SK-N-SH treated with all-trans-retinoic acid at 6 μM for 48 hours (cell line): ENCODE data around the gene NAB1.

Source experiments
- ATAC-seq: fragments of 200-7000 bp; cut with Tn5 transposase; 3 replicates; pipeline ENCODE4 v1.9.1; 2020; ENCODE audit warnings: mild to moderate bottlenecking, moderate library complexity
- ARNTL ChIP-seq: fragments of 450-650 bp; formaldehyde crosslinking; IDR thresholded peaks from 2 replicates; pipeline ENCODE4 v1.5.0; 2020; ENCODE audit warnings: low read depth, mild to moderate bottlenecking, moderate library complexity, borderline replicate concordance
- BACH2 ChIP-seq: fragments of 250-450 bp; sonication (Bioruptor Pico); IDR thresholded peaks from 2 replicates; pipeline ENCODE4 v1.9.0; 2021; ENCODE audit warnings: mild to moderate bottlenecking, borderline replicate concordance
- CREB5 ChIP-seq: fragments of 250-450 bp; sonication (Bioruptor Pico); IDR thresholded peaks from 2 replicates; pipeline ENCODE4 v1.5.1; 2020; ENCODE audit warnings: low read depth, mild to moderate bottlenecking, moderate library complexity
- CSDC2 ChIP-seq: fragments of 250-450 bp; sonication (Bioruptor Pico); IDR thresholded peaks from 2 replicates; pipeline ENCODE4 v1.5.0; 2020; ENCODE audit warnings: mild to moderate bottlenecking, moderate library complexity
- ESRRG ChIP-seq: fragments of 250-450 bp; sonication (Bioruptor Pico); IDR thresholded peaks from 2 replicates; pipeline ENCODE4 v1.6.1; 2021; ENCODE audit warnings: mild to moderate bottlenecking
- GLIS3 ChIP-seq: fragments of 250-450 bp; sonication (Bioruptor Pico); IDR thresholded peaks from 2 replicates; pipeline ENCODE4 v1.5.0; 2020; ENCODE audit warnings: mild to moderate bottlenecking, moderate library complexity
- ISL1 ChIP-seq: fragments of 250-450 bp; sonication (Bioruptor Pico); IDR thresholded peaks from 2 replicates; pipeline ENCODE4 v2.1.2; 2022; ENCODE audit warnings: mild to moderate bottlenecking, moderate library complexity
- OSR1 ChIP-seq: fragments of 250-450 bp; sonication (Bioruptor Pico); IDR thresholded peaks from 2 replicates; pipeline ENCODE4 v1.8.0; 2022; ENCODE audit warnings: moderate library complexity, mild to moderate bottlenecking, inconsistent platforms
- PPARA ChIP-seq: fragments of 250-450 bp; sonication (Bioruptor Pico); IDR thresholded peaks from 2 replicates; pipeline ENCODE4 v1.5.0; 2020; ENCODE audit warnings: mild to moderate bottlenecking, borderline replicate concordance
- RARB ChIP-seq: fragments of 250-450 bp; sonication (Bioruptor Pico); IDR thresholded peaks from 2 replicates; pipeline ENCODE4 v1.8.0; 2021; ENCODE audit warnings: mild to moderate bottlenecking, moderate library complexity
- TOX ChIP-seq: fragments of 250-450 bp; sonication (Bioruptor Pico); IDR thresholded peaks from 2 replicates; pipeline ENCODE4 v1.8.0; 2021; ENCODE audit warnings: mild to moderate bottlenecking, moderate library complexity, borderline replicate concordance
- ZC3H10 ChIP-seq: fragments of 250-450 bp; sonication (Bioruptor Pico); IDR thresholded peaks from 2 replicates; pipeline ENCODE4 v1.5.1; 2021; ENCODE audit warnings: mild to moderate bottlenecking, moderate library complexity
- ZFP3 ChIP-seq: fragments of 250-450 bp; sonication (Bioruptor Pico); IDR thresholded peaks from 2 replicates; pipeline ENCODE4 v1.5.0; 2020; ENCODE audit warnings: mild to moderate bottlenecking, moderate library complexity
- ZFP30 ChIP-seq: fragments of 450-650 bp; formaldehyde crosslinking; IDR thresholded peaks from 2 replicates; pipeline ENCODE4 v1.5.0; 2022; ENCODE audit warnings: mild to moderate bottlenecking, moderate library complexity
- ZNF565 ChIP-seq: fragments of 450-650 bp; formaldehyde crosslinking; conservative IDR thresholded peaks from 2 replicates; pipeline ENCODE4 v1.5.0; 2020; ENCODE audit warnings: low read depth, mild to moderate bottlenecking, moderate library complexity
- ZNF70 ChIP-seq: fragments of 450-650 bp; formaldehyde crosslinking; IDR thresholded peaks from 2 replicates; pipeline ENCODE4 v1.5.0; 2020; ENCODE audit warnings: mild to moderate bottlenecking, moderate library complexity
- ZNF8 ChIP-seq: fragments of 450-650 bp; formaldehyde crosslinking; IDR thresholded peaks from 2 replicates; pipeline ENCODE4 v1.5.0; 2020; ENCODE audit warnings: mild to moderate bottlenecking, moderate library complexity
- TF ChIP-seq, protein P1 (sequence below): fragments of 250-450 bp; sonication (Bioruptor Pico); IDR thresholded peaks from 2 replicates; pipeline ENCODE4 v1.5.0; 2020; ENCODE audit warnings: mild to moderate bottlenecking, moderate library complexity
- TF ChIP-seq, protein P2 (sequence below): fragments of 250-450 bp; sonication (Bioruptor Pico); IDR thresholded peaks from 2 replicates; pipeline ENCODE4 v1.5.1; 2021; ENCODE audit warnings: mild to moderate bottlenecking, moderate library complexity

Gene NAB1

GRCh38 chr2:190635781-190636180 lies 13.1 kb upstream of the NAB1 start:
- no peak for ATAC-seq
- TF ChIP-seq PPARA (CRISPR knock-in tag) (no peak), ZFP3 (CRISPR knock-in tag) (no peak), ZNF8 (CRISPR knock-in tag) (no peak), ESRRG (CRISPR knock-in tag) (no peak), ZNF565 (CRISPR knock-in tag) (no peak), TOX (CRISPR knock-in tag) (no peak), ZFP30 (CRISPR knock-in tag) (no peak), RARB (CRISPR knock-in tag) (no peak), ARNTL (no peak), ZNF70 (CRISPR knock-in tag) (no peak), BACH2 (CRISPR knock-in tag) (no peak)
- TF ChIP-seq, protein P1, sequence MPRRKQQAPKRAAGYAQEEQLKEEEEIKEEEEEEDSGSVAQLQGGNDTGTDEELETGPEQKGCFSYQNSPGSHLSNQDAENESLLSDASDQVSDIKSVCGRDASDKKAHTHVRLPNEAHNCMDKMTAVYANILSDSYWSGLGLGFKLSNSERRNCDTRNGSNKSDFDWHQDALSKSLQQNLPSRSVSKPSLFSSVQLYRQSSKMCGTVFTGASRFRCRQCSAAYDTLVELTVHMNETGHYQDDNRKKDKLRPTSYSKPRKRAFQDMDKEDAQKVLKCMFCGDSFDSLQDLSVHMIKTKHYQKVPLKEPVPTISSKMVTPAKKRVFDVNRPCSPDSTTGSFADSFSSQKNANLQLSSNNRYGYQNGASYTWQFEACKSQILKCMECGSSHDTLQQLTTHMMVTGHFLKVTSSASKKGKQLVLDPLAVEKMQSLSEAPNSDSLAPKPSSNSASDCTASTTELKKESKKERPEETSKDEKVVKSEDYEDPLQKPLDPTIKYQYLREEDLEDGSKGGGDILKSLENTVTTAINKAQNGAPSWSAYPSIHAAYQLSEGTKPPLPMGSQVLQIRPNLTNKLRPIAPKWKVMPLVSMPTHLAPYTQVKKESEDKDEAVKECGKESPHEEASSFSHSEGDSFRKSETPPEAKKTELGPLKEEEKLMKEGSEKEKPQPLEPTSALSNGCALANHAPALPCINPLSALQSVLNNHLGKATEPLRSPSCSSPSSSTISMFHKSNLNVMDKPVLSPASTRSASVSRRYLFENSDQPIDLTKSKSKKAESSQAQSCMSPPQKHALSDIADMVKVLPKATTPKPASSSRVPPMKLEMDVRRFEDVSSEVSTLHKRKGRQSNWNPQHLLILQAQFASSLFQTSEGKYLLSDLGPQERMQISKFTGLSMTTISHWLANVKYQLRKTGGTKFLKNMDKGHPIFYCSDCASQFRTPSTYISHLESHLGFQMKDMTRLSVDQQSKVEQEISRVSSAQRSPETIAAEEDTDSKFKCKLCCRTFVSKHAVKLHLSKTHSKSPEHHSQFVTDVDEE: no peak
- TF ChIP-seq, protein P2, sequence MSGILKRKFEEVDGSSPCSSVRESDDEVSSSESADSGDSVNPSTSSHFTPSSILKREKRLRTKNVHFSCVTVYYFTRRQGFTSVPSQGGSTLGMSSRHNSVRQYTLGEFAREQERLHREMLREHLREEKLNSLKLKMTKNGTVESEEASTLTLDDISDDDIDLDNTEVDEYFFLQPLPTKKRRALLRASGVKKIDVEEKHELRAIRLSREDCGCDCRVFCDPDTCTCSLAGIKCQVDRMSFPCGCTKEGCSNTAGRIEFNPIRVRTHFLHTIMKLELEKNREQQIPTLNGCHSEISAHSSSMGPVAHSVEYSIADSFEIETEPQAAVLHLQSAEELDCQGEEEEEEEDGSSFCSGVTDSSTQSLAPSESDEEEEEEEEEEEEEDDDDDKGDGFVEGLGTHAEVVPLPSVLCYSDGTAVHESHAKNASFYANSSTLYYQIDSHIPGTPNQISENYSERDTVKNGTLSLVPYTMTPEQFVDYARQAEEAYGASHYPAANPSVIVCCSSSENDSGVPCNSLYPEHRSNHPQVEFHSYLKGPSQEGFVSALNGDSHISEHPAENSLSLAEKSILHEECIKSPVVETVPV (CRISPR knock-in tag): no peak

DNA sequence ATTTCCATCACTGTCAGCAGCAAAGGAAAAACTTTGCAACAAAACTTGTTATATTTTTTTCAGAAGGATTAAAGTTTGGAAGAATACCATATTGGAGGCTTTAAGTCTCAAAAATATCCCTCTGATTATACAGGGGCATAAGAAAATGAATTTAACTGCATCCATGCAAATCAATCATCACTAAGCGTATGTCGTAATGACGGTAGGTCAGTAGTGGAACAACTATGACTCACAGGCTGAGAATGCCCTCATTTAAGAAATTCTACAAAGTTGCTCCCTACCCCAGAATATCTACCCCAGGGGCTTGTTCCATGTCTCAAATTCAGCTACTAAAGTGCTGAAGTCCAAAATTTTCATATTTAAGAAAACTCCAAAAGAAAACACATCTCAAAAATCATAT lies 12.5 kb upstream of the NAB1 start:
- peak; percentile 60 for ATAC-seq

GRCh38 chr2:190637281-190637734 lies 11.6 kb upstream of the NAB1 start:
- TF ChIP-seq, protein P1: no peak
- TF ChIP-seq CREB5 (CRISPR knock-in tag) (no peak), ESRRG (CRISPR knock-in tag) (no peak), RARB (CRISPR knock-in tag) (no peak), CSDC2 (no peak), ZNF8 (CRISPR knock-in tag) (no peak), GLIS3 (CRISPR knock-in tag) (no peak), BACH2 (CRISPR knock-in tag) (no peak), OSR1 (CRISPR knock-in tag) (no peak), PPARA (CRISPR knock-in tag) (no peak), ZC3H10 (CRISPR knock-in tag) (no peak), ZFP30 (CRISPR knock-in tag) (no peak)
- ATAC-seq: peak; percentile 85

More for the DNA sequence above, 12.5 kb upstream of the NAB1 start:
- TF ChIP-seq ISL1 (CRISPR knock-in tag): peak; percentile 73
- TF ChIP-seq CREB5 (CRISPR knock-in tag): 0 out of 2 replicates have a peak, but pooled peaks have one; percentile 61
- no peak for TF ChIP-seq ZFP3 (CRISPR knock-in tag)
